ENCODE measurements around the gene CAVIN3.

DNA sequence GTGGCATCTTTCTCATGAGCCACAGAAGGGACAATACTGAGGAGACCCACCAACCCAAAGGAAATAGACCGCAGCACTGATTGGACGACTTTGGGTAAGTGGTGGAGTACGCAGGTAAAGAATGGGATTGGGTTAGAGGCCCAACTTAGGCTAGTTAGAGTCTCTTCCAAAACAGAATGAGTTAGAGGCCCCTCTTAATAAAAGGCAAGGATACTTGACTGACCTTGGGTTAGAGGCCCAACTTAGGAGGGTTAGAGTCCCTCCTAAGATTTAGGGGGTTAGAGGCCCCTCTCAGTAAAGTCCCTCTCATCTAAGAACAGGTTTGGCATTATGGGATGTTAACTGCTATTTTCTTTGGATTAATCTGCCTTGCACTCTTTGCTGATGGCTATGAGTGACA lies 36.1 kb downstream of the CAVIN3 start:
- TF ChIP-seq, protein P1, sequence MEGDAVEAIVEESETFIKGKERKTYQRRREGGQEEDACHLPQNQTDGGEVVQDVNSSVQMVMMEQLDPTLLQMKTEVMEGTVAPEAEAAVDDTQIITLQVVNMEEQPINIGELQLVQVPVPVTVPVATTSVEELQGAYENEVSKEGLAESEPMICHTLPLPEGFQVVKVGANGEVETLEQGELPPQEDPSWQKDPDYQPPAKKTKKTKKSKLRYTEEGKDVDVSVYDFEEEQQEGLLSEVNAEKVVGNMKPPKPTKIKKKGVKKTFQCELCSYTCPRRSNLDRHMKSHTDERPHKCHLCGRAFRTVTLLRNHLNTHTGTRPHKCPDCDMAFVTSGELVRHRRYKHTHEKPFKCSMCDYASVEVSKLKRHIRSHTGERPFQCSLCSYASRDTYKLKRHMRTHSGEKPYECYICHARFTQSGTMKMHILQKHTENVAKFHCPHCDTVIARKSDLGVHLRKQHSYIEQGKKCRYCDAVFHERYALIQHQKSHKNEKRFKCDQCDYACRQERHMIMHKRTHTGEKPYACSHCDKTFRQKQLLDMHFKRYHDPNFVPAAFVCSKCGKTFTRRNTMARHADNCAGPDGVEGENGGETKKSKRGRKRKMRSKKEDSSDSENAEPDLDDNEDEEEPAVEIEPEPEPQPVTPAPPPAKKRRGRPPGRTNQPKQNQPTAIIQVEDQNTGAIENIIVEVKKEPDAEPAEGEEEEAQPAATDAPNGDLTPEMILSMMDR (optimal IDR thresholded peaks at IDR 0.05 in 1 of 3, IDR thresholded peaks at IDR 0.05 in 1 of 3, conservative IDR thresholded peaks at IDR 0.05 in 1 of 3; ENCODE audit: extremely low read depth in 1 of 3, insufficient read depth in 2 of 3, low read length in 3 of 3) = no peak
- no peak for TF ChIP-seq EZH2 (IDR thresholded peaks at IDR 0.05; ENCODE audit: low read length)
